ENCODE results near the gene BICDL1.

DNA sequence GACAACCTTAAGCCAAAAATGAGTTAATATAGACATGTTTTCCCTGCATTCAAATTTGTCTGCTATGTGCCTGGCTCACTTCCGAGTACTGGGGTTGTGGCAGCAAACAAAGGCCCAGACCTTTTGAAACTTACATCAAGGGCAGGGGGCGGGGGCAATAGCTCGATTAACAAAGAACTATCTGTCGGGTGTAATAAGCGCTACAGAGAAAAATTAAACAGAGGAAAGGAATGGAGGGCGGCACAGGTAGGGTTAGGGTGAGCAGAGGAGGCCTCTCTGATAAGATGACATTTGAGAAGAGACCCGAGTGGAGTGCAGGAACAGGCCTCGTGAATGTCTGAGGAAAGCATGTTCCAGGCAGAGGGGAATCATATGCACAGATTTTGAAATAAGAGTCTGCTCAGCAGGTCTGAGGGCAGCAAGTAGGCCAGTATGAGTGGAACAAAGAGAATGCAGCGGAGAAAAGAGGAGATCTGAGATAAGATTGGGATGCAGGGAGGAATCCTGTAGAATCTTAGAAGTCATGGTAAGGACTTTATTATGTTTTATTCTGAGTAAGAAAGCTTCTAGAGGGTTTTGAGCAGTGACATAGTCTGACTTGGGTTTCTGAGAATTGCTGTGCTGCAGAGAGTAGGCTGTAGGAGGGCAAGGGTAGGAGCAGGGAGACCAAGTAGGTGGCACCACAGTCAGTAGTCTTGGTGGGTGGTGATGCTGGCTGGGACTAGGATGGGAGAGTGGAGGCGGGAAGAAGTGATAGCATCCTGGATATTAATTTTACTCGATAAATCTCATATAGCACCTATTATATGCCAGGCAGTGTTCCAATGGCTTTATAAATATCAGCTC, 52.6 kb downstream of the BICDL1 start:
- TF ChIP-seq POLR2A (IDR thresholded peaks at IDR 0.05) = no peak
- TF ChIP-seq, protein P1, sequence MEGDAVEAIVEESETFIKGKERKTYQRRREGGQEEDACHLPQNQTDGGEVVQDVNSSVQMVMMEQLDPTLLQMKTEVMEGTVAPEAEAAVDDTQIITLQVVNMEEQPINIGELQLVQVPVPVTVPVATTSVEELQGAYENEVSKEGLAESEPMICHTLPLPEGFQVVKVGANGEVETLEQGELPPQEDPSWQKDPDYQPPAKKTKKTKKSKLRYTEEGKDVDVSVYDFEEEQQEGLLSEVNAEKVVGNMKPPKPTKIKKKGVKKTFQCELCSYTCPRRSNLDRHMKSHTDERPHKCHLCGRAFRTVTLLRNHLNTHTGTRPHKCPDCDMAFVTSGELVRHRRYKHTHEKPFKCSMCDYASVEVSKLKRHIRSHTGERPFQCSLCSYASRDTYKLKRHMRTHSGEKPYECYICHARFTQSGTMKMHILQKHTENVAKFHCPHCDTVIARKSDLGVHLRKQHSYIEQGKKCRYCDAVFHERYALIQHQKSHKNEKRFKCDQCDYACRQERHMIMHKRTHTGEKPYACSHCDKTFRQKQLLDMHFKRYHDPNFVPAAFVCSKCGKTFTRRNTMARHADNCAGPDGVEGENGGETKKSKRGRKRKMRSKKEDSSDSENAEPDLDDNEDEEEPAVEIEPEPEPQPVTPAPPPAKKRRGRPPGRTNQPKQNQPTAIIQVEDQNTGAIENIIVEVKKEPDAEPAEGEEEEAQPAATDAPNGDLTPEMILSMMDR (IDR thresholded peaks at IDR 0.05) = no peak

Measured in testis (tissue), 2 donors.